H1 (cell line): ENCODE measurements around the gene CCDC47. TPM values are rescaled to one million over a fixed set of nuclear protein-coding genes. Genes with fewer than 3 reads are reported as not detected.
A peak's percentile ranks its signal among the peaks of the same experiment; 100 is the strongest.

ENCODE experiments used
- HDAC6 ChIP-seq: IDR thresholded peaks from one replicate; pipeline ENCODE4 v1.7.1; 2012; ENCODE audit warnings: low read depth, mild to moderate bottlenecking, inconsistent platforms, low read length, moderate library complexity
- JUN ChIP-seq: IDR thresholded peaks from 2 replicates; pipeline ENCODE4 v1.6.1; 2011; ENCODE audit warnings: low read depth, mild to moderate bottlenecking, improper control_type of control experiment, low read length
- MAFK ChIP-seq: IDR thresholded peaks from 2 replicates; pipeline ENCODE4 v1.6.1; 2012; ENCODE audit warnings: low read depth, mild to moderate bottlenecking, improper control_type of control experiment, low read length
- POU5F1 ChIP-seq: IDR thresholded peaks from 2 replicates; pipeline ENCODE4 v1.6.1; 2011; ENCODE audit warnings: low read depth, mild to moderate bottlenecking, low read length, moderate library complexity
- SIN3A ChIP-seq, 2 experiments: IDR thresholded peaks in 1 of 2; conservative IDR thresholded peaks in 1 of 2; 2 replicates each; pipeline ENCODE4 v1.6.1; 2011 to 2012; ENCODE audit warnings: low read length in 2 of 2, improper control_type of control experiment in 1 of 2, low read depth in 1 of 2, mild to moderate bottlenecking in 1 of 2
- polyA plus RNA-seq, 7 experiments: library from polyadenylated mRNA; depleted of rRNA in 3 of 7; stranded (reverse) in 5 of 7; unstranded in 2 of 7; fragments of >200 nt in 5 of 7; fragments of 200-250 nt in 2 of 7; gene quantifications; 1 replicate in 5 of 7; 2 replicates in 1 of 7; 4 replicates in 1 of 7; pipeline versions ENCODE4 v1.2.1 to v1.2.3, GENCODE V29; 2011 to 2013; ENCODE audit warnings: missing spikeins in 2 of 7, mixed read lengths in 2 of 7
- total RNA-seq: library from RNA; stranded (reverse); fragmentation: NEBNext Ultra II Directional; extraction: Animal tissue kit (Norgen Biotek cat#: 25700); gene quantifications from 2 replicates; pipeline ENCODE4 v1.2.1, GENCODE V29; 2021
- TF ChIP-seq, protein P1 (sequence below): fragments of 300-600 bp; sonication (generic); IDR thresholded peaks from 2 replicates; pipeline ENCODE4 v1.7.1; 2012; ENCODE audit warnings: low read length, moderate library complexity, mild to moderate bottlenecking, inconsistent platforms; ENCODE audit not compliant: insufficient replicate concordance

Gene CCDC47
- total and polyA plus RNA-seq, 2 of the 8 experiments (the other 6 are each of a cell fraction or from before 2014, with no cell fraction given) = 21.2 to 83.1 TPM

DNA sequence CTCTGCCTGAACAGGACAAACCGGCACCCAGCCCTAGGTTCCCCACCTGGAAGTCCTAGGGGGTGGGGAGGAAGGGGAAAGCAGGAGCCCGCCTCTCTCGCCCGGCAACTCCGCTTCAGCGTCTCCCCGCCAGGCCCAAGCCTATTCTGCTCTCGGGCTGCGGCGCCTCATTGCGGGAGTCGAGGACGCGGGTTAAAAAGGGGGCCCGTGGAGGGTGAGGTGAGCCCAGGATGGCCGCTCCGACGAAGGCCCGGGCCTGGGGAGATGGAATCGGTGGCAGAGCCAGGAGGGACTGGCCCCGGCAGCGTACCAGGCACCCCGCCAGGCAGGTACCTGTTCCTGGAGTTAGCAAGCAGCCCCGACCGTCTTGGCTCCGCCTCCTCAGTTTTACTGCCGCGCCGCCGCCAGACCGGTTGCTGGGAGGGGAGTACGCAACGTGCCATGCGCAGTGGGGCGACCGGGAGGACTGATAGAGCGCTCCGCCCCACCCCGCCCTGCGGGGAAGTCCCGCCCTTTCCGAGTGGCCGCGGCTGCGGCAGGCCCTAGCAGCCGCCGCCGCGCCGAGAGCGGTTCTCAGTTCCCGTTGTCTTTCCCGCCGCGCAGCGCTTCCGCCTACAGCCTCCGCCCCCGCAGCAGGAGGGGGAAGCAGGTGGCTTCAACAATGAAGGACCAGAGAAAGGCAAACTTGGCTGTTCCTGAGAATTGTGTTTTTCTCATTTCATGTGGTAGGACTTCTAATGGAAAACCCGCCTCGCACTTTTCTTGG is 31.8 kb downstream of the CCDC47 start, which contains the start of gene STRADA (continued):
- TF ChIP-seq, protein P1, sequence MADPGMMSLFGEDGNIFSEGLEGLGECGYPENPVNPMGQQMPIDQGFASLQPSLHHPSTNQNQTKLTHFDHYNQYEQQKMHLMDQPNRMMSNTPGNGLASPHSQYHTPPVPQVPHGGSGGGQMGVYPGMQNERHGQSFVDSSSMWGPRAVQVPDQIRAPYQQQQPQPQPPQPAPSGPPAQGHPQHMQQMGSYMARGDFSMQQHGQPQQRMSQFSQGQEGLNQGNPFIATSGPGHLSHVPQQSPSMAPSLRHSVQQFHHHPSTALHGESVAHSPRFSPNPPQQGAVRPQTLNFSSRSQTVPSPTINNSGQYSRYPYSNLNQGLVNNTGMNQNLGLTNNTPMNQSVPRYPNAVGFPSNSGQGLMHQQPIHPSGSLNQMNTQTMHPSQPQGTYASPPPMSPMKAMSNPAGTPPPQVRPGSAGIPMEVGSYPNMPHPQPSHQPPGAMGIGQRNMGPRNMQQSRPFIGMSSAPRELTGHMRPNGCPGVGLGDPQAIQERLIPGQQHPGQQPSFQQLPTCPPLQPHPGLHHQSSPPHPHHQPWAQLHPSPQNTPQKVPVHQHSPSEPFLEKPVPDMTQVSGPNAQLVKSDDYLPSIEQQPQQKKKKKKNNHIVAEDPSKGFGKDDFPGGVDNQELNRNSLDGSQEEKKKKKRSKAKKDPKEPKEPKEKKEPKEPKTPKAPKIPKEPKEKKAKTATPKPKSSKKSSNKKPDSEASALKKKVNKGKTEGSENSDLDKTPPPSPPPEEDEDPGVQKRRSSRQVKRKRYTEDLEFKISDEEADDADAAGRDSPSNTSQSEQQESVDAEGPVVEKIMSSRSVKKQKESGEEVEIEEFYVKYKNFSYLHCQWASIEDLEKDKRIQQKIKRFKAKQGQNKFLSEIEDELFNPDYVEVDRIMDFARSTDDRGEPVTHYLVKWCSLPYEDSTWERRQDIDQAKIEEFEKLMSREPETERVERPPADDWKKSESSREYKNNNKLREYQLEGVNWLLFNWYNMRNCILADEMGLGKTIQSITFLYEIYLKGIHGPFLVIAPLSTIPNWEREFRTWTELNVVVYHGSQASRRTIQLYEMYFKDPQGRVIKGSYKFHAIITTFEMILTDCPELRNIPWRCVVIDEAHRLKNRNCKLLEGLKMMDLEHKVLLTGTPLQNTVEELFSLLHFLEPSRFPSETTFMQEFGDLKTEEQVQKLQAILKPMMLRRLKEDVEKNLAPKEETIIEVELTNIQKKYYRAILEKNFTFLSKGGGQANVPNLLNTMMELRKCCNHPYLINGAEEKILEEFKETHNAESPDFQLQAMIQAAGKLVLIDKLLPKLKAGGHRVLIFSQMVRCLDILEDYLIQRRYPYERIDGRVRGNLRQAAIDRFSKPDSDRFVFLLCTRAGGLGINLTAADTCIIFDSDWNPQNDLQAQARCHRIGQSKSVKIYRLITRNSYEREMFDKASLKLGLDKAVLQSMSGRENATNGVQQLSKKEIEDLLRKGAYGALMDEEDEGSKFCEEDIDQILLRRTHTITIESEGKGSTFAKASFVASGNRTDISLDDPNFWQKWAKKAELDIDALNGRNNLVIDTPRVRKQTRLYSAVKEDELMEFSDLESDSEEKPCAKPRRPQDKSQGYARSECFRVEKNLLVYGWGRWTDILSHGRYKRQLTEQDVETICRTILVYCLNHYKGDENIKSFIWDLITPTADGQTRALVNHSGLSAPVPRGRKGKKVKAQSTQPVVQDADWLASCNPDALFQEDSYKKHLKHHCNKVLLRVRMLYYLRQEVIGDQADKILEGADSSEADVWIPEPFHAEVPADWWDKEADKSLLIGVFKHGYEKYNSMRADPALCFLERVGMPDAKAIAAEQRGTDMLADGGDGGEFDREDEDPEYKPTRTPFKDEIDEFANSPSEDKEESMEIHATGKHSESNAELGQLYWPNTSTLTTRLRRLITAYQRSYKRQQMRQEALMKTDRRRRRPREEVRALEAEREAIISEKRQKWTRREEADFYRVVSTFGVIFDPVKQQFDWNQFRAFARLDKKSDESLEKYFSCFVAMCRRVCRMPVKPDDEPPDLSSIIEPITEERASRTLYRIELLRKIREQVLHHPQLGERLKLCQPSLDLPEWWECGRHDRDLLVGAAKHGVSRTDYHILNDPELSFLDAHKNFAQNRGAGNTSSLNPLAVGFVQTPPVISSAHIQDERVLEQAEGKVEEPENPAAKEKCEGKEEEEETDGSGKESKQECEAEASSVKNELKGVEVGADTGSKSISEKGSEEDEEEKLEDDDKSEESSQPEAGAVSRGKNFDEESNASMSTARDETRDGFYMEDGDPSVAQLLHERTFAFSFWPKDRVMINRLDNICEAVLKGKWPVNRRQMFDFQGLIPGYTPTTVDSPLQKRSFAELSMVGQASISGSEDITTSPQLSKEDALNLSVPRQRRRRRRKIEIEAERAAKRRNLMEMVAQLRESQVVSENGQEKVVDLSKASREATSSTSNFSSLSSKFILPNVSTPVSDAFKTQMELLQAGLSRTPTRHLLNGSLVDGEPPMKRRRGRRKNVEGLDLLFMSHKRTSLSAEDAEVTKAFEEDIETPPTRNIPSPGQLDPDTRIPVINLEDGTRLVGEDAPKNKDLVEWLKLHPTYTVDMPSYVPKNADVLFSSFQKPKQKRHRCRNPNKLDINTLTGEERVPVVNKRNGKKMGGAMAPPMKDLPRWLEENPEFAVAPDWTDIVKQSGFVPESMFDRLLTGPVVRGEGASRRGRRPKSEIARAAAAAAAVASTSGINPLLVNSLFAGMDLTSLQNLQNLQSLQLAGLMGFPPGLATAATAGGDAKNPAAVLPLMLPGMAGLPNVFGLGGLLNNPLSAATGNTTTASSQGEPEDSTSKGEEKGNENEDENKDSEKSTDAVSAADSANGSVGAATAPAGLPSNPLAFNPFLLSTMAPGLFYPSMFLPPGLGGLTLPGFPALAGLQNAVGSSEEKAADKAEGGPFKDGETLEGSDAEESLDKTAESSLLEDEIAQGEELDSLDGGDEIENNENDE = no peak
- no peak for TF ChIP-seq POU5F1
- TF ChIP-seq JUN = no peak
- no peak for TF ChIP-seq HDAC6
- peak; percentile 49 to 69; a peak in 1 of 4 replicates for TF ChIP-seq SIN3A (conservative IDR thresholded peaks at IDR 0.05 in 1 of 2, IDR thresholded peaks at IDR 0.05 in 1 of 2; ENCODE audit: low read depth in 1 of 2, low read length in 2 of 2)
- no peak for TF ChIP-seq MAFK
